ENCODE results near the gene UMPS.

DNA sequence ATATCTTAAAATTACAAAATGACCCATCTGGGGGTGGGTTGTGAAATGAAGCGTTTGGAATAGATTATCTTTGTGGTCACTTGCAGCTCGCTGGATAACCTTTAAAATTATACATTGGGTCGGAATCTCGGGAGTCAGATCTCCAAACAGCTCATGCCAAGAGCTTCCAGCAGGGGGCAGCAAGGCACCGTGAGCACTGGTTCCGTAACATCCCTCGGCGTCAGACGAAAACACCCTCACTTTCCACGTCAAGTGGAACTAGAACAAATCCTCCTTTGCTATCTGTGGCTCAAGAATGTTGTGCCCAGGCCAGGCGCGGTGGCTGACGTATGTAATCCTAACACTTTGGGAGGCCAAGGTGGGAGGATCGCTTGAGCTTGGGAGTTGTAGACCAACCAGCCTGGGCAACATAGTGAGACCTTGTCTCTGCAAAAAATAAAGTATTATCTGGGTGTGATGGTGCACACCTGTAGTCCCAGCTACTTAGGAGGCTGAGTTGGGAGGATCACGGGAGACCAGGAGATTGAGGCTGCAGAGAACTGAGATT, 31.1 kb downstream of the UMPS start:
- TF ChIP-seq, protein P1, sequence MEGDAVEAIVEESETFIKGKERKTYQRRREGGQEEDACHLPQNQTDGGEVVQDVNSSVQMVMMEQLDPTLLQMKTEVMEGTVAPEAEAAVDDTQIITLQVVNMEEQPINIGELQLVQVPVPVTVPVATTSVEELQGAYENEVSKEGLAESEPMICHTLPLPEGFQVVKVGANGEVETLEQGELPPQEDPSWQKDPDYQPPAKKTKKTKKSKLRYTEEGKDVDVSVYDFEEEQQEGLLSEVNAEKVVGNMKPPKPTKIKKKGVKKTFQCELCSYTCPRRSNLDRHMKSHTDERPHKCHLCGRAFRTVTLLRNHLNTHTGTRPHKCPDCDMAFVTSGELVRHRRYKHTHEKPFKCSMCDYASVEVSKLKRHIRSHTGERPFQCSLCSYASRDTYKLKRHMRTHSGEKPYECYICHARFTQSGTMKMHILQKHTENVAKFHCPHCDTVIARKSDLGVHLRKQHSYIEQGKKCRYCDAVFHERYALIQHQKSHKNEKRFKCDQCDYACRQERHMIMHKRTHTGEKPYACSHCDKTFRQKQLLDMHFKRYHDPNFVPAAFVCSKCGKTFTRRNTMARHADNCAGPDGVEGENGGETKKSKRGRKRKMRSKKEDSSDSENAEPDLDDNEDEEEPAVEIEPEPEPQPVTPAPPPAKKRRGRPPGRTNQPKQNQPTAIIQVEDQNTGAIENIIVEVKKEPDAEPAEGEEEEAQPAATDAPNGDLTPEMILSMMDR (IDR thresholded peaks at IDR 0.05), result peak in 1 of 3 donors; percentile 85
- no peak for TF ChIP-seq POLR2A (IDR thresholded peaks at IDR 0.05)
